Activated T-cell treated with anti-CD3 and anti-CD28 coated beads, Interleukin-2, amount 50 U/mL, for 48 hours (primary cell): ENCODE measurements around the gene FTO.

Experiments used
- DNase-seq, 2 experiments: peaks; one replicate each; pipeline ENCODE4 v3.0.0-alpha.2; 2020

Gene FTO

DNA sequence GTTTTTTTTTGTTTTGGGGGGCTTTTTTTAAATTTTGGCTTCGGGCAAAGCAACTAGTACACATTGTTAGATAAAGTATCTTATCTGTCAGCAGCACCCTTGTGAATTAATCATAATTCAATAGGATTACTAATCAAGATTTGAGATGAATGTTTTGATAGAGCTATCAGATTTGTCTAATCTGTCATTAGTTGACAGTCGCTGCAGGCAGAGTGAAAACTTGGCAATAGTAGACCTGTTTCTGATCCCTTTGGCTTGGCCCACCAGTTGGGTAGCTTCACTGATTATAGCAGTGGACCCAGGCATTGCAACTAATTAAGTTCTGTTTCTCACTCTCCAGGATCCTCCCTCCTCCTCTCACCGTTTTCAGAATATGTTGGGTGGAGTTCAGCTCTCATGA is 324.0 kb downstream of the FTO start:
- no peak for DNase-seq

DNA sequence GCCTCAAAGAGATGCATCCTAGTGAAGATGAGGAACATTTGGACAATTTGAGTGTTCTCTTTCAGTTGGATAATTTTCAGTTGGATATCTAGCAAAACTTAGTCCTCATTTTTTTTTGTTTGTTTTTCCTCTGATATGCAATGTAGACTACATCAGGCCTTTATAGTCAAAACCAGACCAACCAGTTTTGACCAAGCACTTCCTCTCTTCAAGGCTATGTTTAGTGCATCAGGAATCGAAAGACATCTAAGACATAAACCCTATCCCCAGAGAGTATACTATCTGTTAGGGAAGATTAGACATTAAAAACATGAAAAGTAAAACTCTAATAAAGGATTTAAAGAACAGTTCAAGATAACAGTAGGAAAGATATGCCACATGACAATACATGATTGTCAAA is 326.5 kb downstream of the FTO start:
- DNase-seq: no peak

DNA sequence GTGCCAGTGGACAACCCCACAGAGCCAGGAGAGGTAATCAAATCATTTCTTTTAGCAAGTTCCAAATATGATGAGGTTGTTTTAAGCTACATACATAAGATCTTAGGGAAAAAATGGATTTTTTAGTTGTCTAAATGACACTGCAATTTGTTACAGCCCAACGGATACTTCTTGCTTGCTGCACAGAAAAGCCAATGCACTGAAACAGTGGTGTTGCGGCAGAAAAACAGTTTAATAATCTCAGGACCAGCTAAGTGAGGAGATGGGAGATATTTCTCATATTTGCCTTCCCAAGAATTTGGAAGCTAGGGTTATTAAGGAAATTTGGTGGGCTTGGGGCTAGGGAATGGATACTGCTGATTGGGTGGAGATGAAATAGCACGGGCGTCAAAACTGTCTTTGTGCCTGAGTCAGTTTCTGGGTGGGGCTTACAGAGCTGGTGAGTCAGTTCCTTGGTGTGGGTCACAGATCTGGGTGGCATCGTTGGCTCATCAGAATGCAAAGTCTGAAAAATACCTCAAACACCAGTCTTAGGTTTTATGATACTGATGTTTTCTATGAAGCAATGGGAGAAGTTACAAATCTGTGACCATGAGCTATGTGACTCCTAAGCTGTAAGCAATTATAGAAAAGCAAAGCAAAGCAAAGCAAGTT is 327.3 kb downstream of the FTO start:
- DNase-seq: no peak

DNA sequence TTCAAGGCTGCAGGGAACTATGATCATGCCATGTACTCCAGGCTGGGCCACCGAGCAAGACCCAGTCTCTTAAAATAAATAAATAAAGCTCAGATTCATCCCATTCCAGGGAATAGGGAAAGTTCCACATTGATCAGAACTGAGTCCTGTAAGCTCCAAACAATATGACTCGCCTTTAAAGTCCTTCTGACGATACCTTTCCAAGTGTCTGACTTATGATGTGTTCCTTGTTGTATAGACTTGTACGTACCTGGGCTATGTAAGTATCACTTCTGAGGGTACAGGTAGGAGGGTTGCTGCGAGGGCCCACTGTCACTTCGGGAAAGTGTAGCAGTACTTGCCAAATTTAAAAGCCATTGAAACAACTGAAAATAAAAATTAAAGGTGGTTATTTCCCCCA is 329.8 kb downstream of the FTO start:
- no peak for DNase-seq

DNA sequence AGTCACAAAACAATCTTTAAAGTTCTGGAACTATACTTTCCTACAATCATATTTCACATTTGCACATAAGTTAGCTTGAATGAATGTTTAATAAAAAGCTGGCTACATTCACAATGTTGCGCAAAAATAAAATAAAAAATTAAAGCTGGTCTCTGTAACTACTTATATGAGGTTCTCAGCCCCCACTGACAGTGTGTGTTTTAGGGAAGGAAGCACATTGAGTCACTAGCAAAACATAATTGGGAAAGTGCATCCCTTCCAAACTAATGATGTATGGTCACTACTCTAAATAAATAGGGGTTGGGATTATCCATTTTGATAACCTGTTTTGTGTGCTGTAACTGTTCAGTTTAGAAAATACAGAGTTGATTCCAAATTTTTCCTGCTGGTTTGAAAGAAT is 330.7 kb downstream of the FTO start:
- DNase-seq: no peak

DNA sequence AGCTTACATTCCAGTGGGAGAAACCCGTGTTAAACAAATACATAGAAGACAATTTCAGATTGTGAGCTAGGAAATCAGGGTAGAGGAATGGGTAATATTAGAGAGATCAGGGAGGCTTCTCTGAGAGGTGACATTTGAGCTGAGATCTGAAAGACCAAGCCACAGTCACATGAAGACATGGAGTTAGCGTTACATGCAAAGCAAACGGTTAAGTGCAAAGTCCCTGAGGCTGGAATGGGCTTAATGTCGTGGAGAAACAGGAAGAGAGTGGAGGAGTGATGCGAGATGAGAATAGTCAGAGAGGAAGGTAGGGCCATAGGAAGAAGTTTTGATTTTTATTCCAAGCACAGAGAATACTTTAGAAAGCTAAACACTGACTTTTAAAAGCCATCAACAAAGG is 336.5 kb downstream of the FTO start:
- DNase-seq: no peak

DNA sequence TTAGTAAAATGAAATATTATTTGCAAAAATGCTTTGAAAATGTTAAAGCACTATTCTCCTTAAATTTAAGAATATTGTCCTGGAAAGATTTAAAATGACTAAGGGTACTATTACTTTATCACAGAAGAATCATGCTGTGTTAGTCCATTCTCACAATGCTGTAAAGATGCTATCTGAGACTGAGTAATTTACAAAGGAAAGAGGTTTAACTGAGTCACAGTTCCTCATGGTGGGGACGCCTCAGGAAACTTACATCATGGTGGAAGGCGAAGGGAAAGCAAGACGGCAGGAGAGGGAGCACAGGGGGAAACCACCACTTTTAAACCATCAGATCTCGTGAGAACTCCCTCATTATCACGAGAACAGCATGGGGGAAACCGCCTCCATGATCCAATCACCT is 337.0 kb downstream of the FTO start:
- no peak for DNase-seq

DNA sequence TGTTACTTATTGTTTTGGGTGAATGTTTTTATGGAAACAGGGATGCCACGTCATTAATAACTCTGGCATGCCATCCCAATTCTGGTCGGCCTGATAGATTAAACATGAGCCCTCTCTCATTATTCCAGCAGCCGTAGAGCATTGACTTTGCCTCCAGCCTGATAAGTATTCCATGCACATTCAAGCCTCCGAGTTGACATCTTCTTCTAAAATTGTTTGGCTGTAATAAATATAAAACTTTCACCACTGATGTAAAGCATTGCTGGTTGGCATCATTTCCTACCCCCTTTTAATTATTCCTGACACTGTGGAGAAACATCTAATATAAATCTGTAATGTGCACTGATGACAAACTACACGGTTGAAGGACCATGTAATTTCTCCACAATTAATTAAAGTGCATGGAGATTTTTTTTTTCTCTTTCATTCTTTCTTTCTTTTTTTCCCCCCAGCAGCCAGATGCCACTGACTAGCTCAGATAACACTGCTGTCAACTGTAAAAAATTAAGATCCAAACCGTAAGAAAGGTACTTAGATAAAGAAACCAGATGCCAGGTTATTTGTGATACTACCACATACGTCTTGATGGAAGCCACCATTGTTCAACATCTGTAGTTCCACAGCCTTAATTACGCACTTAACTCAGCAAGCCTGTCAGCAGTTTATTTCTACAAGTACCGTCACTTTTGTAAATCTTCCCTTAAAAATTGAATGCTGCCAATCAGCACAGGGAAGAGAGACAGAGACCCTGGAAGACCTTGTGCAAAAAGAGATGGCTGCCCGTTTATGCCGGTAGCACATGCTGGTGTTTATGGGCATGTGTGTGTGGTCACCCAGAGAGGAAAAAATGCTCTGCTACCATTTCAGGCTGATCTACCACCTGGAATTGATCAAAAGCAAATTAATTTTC is 344.9 kb downstream of the FTO start:
- DNase-seq: no peak

DNA sequence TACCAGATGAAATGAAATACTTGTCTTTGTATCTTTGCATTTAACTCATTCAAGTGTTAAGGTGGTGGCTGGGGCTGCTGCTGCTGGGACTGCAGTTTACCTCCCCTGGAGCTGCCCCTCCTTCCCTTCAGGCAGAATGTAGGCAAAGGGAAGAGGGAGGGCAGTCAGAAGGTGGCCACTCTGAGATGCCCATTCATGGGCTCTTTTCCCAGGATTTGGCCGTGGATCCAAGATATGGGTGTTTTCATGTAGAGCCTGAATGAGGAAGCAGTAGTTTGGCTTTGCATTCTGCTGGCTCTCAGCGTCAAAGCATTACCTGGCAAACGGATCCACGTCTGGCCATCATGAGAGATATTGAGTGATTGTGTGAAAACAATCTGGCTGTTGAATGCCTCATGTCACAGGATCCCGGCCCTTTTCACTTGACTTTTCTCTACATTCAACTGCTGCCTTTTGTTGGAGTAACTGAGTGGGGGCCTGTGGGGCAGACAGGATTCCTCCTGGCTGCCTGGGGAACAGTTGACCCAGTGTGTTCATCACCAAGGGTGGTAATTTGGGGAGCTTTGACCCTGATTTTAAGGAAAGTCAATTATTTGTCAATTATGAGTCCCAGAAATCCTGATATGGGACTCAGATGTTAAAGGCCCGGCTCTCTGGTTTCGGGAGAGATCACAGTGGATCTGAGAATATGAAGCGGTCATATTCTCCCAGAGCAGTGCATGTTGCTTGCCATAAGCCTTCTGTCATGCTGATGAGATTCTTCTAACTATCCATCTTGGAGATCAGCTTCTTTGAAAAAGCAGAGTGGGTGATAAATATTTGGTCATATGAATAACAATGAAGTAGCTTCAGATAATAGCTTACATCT is 345.9 kb downstream of the FTO start:
- no peak for DNase-seq

DNA sequence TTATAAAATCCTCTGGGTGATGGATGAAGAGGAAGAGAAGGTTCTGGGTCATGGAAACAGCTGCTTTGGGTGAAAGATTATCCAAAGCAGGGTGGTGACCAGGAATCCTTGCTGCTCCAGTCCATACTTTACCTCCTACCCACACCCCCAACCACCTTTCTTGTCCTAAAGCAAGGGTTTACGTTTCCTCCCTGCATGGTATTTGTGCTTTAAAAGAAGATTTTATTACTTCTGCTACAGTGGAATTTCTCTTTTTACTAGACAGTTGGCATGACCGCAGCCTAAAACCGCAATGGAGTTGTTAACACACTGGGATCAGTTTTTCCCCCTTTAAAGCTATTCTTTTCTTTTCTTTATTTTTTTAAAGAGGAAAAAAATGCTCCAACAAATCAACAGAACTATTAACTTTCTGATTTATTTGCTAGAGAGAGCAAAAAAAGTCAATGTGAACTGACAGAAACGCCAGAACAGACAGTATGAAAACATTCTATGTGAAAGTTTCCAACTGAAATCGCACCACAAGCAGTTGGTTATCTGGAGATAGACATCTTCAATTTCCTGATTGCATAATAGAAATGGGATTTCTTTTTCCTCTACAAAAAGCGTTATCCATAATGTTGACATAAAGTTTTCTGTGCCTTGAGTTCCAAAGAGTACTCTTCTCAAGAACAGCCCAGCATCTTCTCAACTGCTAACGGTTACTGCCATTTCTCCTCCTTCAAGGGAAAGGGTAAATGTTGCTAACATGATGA is 346.7 kb downstream of the FTO start:
- DNase-seq: no peak

DNA sequence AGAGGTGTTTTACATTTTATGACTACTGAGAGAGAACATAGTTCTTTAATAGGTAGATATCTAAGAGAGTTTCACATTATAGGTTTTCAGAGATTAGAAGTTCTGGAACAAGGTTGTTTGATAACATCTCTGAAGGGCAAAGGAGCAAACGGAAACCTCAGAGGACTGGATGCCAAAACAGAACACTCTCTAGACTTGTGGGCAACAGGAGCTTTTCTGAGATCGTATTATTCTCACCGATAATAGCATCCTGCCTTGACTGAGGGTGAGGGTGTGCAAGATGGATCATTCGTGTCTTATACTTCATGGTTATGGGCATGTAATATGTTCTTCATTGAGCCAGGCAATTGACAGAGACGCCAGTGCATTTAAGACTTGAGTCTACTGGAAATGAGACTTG is 347.9 kb downstream of the FTO start:
- no peak for DNase-seq

DNA sequence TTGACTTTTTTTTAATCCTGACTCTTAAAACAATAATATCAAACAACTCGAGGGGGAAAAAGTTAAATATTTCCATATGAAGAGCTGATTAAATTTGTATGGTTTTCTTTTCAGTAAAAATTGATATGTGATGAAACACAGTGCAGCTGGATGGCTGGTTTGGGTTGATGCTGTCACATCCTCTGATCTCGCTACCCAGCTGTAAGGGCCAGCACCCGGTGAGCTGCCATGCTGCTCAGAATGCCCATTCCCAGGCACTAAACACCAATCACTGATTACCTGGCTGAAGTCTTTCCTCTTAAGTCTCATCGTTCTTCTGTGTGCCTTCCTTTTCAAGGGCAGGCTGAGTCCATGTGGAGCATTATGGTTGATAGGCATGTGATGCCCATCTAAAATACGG is 348.3 kb downstream of the FTO start:
- DNase-seq: no peak

DNA sequence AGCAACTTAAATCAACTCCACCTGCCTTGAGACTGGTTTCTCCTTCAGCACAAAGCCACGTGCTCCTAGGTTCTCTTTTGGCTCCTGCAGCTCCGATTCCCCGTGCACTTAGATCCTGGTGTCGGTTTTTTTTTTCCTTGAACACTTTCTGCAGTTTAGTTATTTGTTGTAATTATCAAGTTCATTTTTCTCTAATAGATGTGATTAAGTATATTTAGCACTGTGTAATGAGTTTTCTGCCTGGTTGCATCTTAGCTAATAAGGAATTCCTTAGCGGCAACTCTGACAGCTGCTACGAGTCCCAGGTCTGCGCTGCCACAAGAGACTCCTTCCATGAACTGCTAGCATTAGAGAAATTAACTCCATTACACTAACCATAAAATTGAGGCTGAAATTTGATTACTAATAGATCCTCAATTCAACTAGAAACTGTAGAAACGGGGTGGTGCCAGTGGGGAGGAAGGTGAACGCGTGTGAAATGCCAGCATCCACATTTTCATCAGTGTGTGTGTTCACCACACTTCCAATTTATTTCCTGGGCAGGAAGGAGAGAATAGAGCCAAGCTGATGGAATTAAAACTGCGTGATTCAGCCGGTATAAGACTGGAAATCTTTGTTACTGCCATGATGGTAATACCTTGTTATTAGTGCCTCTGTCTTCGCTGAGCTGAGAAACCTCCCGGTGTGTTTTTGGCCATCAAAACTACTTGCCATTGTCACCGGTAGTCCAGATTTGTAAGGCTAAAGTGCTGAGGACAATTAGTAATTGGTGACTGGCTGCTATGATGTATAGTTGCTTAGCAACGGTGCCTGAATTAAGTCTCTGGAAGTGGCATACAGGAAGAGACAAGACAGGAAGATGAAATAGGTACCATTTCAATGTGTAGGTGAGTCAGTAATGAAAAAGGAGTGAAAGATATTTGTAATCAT is 350.2 kb downstream of the FTO start:
- DNase-seq: no peak

DNA sequence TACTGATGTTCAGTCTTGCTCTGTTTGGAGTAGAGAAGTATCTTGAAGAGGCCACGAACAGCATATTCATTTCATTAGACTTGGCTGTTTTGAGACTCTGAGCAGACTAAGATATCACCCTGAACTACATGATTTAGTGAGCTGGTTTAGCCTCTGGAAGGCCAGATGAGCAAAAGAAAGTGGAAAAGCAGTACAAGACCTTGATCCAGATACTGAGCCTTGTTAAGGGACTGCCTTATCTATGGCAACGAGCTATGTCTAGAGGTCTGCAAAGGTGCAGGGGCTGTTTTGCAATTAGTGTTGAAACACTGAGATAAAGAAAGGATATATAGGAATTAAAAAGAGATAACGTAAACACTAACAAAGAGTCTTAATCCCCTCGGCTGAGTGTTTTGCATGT is 351.2 kb downstream of the FTO start:
- DNase-seq: no peak

DNA sequence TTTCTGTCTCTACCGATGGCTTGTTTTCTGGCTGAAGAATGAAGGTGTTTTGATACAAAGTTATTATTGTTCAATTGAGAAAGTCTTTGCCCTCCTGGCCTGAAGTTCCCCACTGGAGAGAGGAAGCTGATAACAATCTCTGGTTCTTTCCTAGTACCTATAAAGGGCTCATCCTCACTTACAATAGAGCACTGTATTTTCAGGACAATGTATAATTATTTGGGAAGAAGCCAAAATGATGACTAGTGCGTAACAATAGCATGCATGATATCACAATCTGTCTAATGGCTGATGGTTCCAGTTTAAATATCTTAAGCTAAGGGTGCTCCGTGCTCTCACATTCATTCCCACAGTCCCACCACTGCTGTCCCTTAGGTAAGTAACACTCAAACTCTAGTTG is 351.9 kb downstream of the FTO start:
- no peak for DNase-seq

DNA sequence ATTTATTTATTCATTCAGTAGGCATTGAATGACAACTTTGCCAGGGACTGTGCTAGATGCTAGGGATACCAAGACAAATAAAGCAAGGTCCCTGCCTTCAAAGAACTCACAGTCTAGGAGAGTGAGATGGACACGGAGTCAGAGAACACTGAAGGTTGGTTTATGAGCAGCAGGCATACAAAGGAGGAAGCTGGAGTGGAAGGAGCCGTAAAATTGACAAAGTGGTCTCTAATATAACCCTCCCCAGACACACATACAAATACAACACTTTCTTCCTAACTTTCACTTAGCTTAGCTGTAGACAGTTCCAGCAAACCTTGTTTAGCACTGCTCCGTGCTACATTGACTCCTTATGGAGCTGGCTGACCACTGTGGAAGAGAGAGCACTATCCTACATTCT is 353.0 kb downstream of the FTO start:
- DNase-seq: no peak

DNA sequence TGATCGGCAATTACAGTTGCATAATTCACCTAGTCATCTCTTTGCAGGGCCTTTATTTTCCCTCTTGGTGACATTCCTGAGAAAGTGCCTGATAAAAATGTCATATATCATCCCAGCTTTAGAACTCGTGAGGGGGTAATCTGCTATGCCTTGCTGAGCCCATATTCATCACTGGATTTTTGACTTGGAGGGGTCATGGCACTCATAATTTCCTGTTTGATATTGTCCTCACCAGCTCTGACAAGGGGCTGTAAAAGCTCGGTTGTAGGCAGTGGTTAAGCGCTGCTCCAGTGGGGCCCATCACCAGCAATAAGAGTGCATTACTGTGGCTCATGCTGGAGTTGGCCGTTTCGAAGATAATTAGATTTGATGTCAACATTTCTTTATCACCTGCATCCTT is 355.4 kb downstream of the FTO start:
- no peak for DNase-seq

DNA sequence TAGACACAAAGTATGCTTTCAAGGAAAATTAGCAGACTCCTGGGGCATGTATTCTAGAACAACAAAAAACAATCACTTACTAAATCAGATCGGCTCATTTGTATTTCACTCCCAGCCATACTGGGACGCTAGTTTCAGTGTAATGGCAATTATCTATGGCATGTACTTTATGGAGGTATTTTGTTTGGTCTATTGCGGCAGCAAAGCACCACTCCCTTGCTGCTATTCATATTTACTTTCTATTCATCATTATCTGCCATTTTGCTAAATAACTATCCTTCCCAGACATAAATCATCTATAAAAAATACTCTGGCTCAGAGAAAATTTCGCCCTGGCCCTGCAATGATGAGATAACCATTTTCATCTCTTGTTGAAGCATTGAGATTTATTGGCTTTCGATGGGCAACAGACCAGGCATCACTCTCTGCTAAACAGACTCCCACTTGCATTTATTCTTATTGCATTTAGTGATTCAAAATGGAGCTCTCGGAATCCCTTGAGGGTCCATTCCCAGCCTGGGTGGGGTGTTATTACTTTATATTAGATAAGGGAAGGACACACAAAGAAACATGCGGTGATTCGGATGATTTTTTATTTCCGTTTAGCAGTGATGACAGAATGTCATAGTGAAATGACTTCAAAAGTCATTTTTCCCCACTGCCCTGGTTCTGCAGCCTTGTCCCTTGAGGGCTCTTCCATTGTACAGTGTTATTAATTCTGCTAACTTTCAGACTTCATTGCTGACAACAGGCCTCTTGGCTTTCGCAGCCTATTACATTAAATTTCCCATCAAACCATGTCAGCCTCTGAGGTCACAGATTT is 356.9 kb downstream of the FTO start:
- DNase-seq: no peak

DNA sequence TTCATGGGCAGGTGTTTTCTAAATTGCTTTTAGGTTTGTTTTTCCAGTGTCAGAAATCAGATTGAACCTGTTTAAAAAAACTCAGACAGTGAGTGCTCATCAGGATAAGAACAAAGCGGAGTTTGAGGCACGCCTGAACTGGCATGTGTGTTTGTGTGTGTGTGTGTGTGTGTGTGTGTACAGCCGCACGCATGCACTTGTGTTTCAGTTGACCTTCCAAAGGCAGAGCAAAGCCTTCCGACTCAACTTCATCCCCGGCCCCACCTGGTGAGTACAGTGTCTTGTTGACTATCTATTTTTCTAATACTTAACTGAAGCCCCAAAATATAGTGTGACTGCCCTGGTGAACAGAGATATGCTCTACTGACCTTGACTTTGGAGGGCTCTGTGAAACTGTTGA is 357.5 kb downstream of the FTO start:
- no peak for DNase-seq

DNA sequence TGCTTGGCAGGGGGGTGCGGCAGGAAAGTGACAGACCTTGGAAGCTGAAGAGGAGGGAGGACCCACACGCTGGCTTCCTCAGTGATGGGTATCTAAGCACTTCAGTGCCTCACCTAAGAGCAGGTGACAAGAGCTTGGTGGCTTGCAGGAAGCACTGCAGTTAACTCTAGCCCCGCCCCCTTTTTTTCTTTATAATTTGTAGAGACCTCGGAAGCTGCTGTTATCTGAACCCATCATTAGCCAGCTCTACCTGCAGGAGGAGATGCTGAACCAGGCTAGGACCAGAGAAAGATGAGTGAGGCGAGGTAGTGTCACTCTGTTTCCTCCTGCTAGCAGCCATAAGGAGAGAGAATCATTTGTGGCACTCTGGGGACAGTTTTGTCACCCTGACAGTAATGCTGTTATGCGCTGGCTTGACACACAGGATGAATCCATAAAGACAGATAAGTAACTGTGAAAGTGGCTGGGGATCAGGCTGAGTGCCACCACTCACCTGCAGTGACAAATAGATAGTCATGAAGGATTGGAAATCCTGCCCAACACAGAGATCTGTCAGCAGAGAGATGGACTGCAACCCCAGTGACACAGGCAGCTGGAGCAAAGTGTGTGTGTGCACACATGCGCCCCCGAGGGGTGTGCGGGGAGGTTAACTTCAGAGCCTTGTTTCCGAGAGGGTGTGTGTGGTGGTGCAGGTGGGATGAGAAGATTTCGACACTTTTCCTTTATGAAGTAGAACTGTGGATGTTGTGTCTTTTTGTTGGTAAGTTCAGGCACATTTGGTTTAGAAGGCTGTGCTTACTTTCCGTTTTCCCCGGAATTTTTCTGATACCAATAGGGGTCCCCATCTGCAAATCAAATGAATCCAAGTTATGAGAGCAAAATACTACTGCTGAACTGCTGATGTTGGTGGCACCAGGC is 358.7 kb downstream of the FTO start:
- DNase-seq: no peak
